ENCODE data around the gene SCGB1C1. TPM values are rescaled to one million over a fixed set of nuclear protein-coding genes. Genes with fewer than 3 reads are reported as not detected.
A peak's percentile ranks its signal among the peaks of the same experiment; 100 is the strongest.
"Not testable (repeated sequence)": the region's sequence is repeated elsewhere in the genome, so short reads cannot be mapped to it uniquely, and the experiment has no call there.

SCGB1C1 gene
- not detected for total RNA-seq (2021; ENCODE audit: unreplicated experiment)
- not detected in 2 replicates for polyA plus RNA-seq (2012)
- Bru-seq, nascent RNA: not detected
- BruChase-seq, experiment 1, labeled RNA remaining after a 6-hour chase: not detected
- BruChase-seq, experiment 2, labeled RNA remaining after a 2-hour chase: not detected
- long read RNA-seq: 0 reads

DNA sequence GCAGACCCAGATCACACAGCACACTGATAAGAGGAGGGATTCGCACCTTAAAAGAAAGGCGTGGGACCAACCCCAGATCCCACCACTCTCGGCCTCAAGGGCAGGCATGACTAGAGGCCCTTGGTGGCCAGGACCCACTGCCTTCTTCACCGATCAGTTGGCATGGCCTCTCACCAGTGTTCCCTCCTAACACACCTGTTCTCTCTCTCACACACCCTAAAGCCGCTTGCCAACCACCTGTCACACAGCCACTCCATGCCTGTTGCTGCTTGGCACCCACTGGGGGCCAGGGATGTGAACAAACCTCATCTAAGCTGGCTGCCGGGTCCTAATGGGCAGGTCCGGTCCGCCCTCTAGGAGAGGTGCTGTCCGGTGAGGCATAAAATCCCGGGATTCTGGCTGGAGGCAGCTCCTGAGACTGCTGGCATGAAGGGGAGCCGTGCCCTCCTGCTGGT, at the start of gene SCGB1C1:
SCGB1C1 (plus strand) TSS at position 405 of the 455 bp plus-strand sequence; CDS start at position 427, 22 bp downstream.
- H3K27ac ChIP-seq (ENCODE audit: low read depth, low read length); CTCF ChIA-PET; H3K27me3 ChIP-seq (ENCODE audit: insufficient read depth, low read length); H2AFZ ChIP-seq (ENCODE audit: low read depth, low read length, poor library complexity, severe bottlenecking); RAD21 ChIA-PET (ENCODE audit: low non-redundant PET in 1 of 2, low total read pairs in 2 of 2, uncharacterized antibody in 2 of 2, unreplicated experiment in 2 of 2); ATAC-seq; H4K20me1 ChIP-seq (ENCODE audit: insufficient read depth); H3K4me3 ChIP-seq (replicated peaks in 1 of 2; ENCODE audit: low read depth in 1 of 2, low read length in 2 of 2); DNase-seq (ENCODE audit: low read depth, low spot score); POLR2A ChIA-PET; H3K36me3 ChIP-seq (ENCODE audit: control insufficient read depth in 1 of 2, insufficient read depth in 2 of 2, low read length in 2 of 2); BruUV-seq (replicated peaks); intact Hi-C loops (cut with micrococcal nuclease); H3K4me1 ChIP-seq (ENCODE audit: control insufficient read depth in 1 of 2, insufficient read depth in 2 of 2, low read length in 2 of 2); H3K9me3 ChIP-seq (ENCODE audit: control insufficient read depth in 1 of 2, insufficient read depth in 1 of 2, low read depth in 1 of 2, low read length in 2 of 2); H3K9ac ChIP-seq (ENCODE audit: low read length); H3K4me2 ChIP-seq (ENCODE audit: low read length); H3K79me2 ChIP-seq (ENCODE audit: insufficient read depth, low read length); H3K9me2 ChIP-seq (ENCODE audit: insufficient read depth): not testable (repeated sequence)

DNA sequence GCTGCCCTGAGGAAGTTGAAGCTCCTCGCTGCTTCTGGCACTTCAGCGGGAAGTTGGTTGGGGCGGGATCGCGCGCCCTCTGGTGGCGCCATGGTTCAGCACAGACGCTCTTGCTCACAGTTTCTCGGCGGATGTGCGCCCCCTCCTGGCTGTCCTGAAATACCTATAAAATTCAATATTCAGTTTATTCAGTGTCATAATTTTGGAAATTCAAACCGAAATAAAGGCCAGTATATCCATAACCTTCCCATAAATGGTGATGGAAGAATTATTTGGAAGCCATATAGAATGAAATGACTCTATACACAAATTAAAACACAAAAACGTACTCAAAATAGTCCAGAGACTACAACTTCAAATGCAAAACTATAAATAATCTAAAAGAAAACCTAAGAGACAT, 12.6 kb upstream of the SCGB1C1 start:
- H4K20me1 ChIP-seq (ENCODE audit: insufficient read depth); H3K4me1 ChIP-seq (ENCODE audit: control insufficient read depth in 1 of 2, insufficient read depth in 2 of 2, low read length in 2 of 2); H3K4me2 ChIP-seq (ENCODE audit: low read length); BruUV-seq (replicated peaks); H3K9me3 ChIP-seq (ENCODE audit: control insufficient read depth in 1 of 2, insufficient read depth in 1 of 2, low read depth in 1 of 2, low read length in 2 of 2); H3K27me3 ChIP-seq (ENCODE audit: insufficient read depth, low read length); RAD21 ChIA-PET (ENCODE audit: low non-redundant PET in 1 of 2, low total read pairs in 2 of 2, uncharacterized antibody in 2 of 2, unreplicated experiment in 2 of 2); H3K79me2 ChIP-seq (ENCODE audit: insufficient read depth, low read length); H3K9ac ChIP-seq (ENCODE audit: low read length); ATAC-seq; intact Hi-C loops (cut with micrococcal nuclease); CTCF ChIA-PET; POLR2A ChIA-PET; H3K4me3 ChIP-seq (replicated peaks in 1 of 2; ENCODE audit: low read depth in 1 of 2, low read length in 2 of 2); H3K36me3 ChIP-seq (ENCODE audit: control insufficient read depth in 1 of 2, insufficient read depth in 2 of 2, low read length in 2 of 2); H3K9me2 ChIP-seq (ENCODE audit: insufficient read depth); H2AFZ ChIP-seq (ENCODE audit: low read depth, low read length, poor library complexity, severe bottlenecking); DNase-seq (ENCODE audit: low read depth, low spot score); H3K27ac ChIP-seq (ENCODE audit: low read depth, low read length): not testable (repeated sequence)
- TF ChIP-seq, protein P1, sequence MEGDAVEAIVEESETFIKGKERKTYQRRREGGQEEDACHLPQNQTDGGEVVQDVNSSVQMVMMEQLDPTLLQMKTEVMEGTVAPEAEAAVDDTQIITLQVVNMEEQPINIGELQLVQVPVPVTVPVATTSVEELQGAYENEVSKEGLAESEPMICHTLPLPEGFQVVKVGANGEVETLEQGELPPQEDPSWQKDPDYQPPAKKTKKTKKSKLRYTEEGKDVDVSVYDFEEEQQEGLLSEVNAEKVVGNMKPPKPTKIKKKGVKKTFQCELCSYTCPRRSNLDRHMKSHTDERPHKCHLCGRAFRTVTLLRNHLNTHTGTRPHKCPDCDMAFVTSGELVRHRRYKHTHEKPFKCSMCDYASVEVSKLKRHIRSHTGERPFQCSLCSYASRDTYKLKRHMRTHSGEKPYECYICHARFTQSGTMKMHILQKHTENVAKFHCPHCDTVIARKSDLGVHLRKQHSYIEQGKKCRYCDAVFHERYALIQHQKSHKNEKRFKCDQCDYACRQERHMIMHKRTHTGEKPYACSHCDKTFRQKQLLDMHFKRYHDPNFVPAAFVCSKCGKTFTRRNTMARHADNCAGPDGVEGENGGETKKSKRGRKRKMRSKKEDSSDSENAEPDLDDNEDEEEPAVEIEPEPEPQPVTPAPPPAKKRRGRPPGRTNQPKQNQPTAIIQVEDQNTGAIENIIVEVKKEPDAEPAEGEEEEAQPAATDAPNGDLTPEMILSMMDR (IDR thresholded peaks at IDR 0.05 in 2 of 3, conservative IDR thresholded peaks at IDR 0.05 in 1 of 3; ENCODE audit: borderline replicate concordance in 1 of 3, insufficient read depth in 1 of 3, low read depth in 2 of 3, low read length in 2 of 3): peak; percentile 21 to 61 (median 35); a peak in 5 of 6 replicates

DNA sequence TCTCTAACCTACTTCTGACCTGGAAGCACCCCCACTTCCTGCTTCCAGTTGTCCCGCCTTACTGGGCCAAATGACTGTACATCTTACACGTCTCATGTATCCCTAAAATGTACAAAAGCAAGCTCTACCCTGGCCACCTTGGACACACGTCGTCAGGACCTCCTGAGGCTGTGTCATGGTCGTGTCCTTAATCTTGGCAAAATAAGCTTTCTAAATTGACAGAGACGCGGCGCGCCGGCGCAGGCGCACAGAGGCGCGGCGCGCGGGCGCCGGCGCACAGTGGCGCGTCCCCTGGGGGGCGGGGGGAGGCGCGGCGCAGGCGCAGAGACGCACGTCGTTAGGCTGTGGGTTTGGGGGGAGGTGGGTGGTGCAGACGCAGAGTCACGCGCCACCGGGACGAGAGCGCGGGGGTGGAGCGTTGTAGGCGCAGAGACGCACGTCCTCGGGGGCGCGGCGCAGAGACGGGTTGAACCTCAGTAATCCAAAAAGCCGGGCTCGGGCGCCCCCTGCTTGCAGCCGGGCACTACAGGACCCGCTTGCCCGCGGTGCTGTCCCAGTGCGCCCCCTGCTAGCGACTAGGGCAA, 3.6 kb upstream of the SCGB1C1 start:
- H3K79me2 ChIP-seq (ENCODE audit: insufficient read depth, low read length); H3K36me3 ChIP-seq (ENCODE audit: control insufficient read depth in 1 of 2, insufficient read depth in 2 of 2, low read length in 2 of 2); H3K9ac ChIP-seq (ENCODE audit: low read length); H3K27me3 ChIP-seq (ENCODE audit: insufficient read depth, low read length); H3K27ac ChIP-seq (ENCODE audit: low read depth, low read length); ATAC-seq; BruUV-seq (replicated peaks); intact Hi-C loops (cut with micrococcal nuclease); H4K20me1 ChIP-seq (ENCODE audit: insufficient read depth); DNase-seq (ENCODE audit: low read depth, low spot score); H3K9me2 ChIP-seq (ENCODE audit: insufficient read depth); POLR2A ChIA-PET; H3K4me2 ChIP-seq (ENCODE audit: low read length); H3K4me3 ChIP-seq (replicated peaks in 1 of 2; ENCODE audit: low read depth in 1 of 2, low read length in 2 of 2); H3K9me3 ChIP-seq (ENCODE audit: control insufficient read depth in 1 of 2, insufficient read depth in 1 of 2, low read depth in 1 of 2, low read length in 2 of 2); RAD21 ChIA-PET (ENCODE audit: low non-redundant PET in 1 of 2, low total read pairs in 2 of 2, uncharacterized antibody in 2 of 2, unreplicated experiment in 2 of 2); H3K4me1 ChIP-seq (ENCODE audit: control insufficient read depth in 1 of 2, insufficient read depth in 2 of 2, low read length in 2 of 2); H2AFZ ChIP-seq (ENCODE audit: low read depth, low read length, poor library complexity, severe bottlenecking); CTCF ChIA-PET: not testable (repeated sequence)
